ENCODE data around the gene C2orf74. TPM values are rescaled to one million over a fixed set of nuclear protein-coding genes. Genes with fewer than 3 reads are reported as not detected.

Gene C2orf74
- total RNA-seq (10 to 100 TPM in 1 of 2 donors, 1 to 10 TPM in 1; 5.0 to 11.4 TPM), polyA plus RNA-seq (ENCODE audit: insufficient read length in 6 of 6) (10 to 100 TPM; 12.0 to 26.5 (median 19.5) TPM)
- long read RNA-seq, donor 1, partial matches to known transcripts: 0 of 1 reads
- long read RNA-seq, donor 1, other reads (novel, unspliced or antisense): 0 of 1 reads
- long read RNA-seq, donor 2, partial matches to known transcripts: 0 of 2 reads
- long read RNA-seq, donor 2, other reads (novel, unspliced or antisense): 0 of 2 reads
- long read RNA-seq, donor 3, partial matches to known transcripts: 0 of 2 reads
- long read RNA-seq, donor 3, other reads (novel, unspliced or antisense): 0 of 2 reads
- long read RNA-seq, donor 4, transcript C2orf74-202 (4 exons, 879 nt): major isoform, 8 of 14 reads
- long read RNA-seq, donor 4, partial matches to known transcripts: 1 of 14 reads
- long read RNA-seq, donor 4, other reads (novel, unspliced or antisense): 5 of 14 reads
- long read RNA-seq, donor 5, partial matches to known transcripts: 6 of 12 reads
- long read RNA-seq, donor 5, other reads (novel, unspliced or antisense): 0 of 12 reads
- long read RNA-seq, donor 6, transcript C2orf74-202 (4 exons, 879 nt): major isoform, 7 of 27 reads
- long read RNA-seq, donor 6, partial matches to known transcripts: 19 of 27 reads
- long read RNA-seq, donor 6, other reads (novel, unspliced or antisense): 0 of 27 reads
- long read RNA-seq, donor 7, partial matches to known transcripts: 0 of 3 reads
- long read RNA-seq, donor 7, other reads (novel, unspliced or antisense): 0 of 3 reads
- long read RNA-seq, donor 8: 0 reads
- long read RNA-seq, donor 9: 0 reads
- long read RNA-seq, donor 10, partial matches to known transcripts: 0 of 10 reads
- long read RNA-seq, donor 10, other reads (novel, unspliced or antisense): 7 of 10 reads
- long read RNA-seq, donor 11, transcript C2orf74-202 (4 exons, 879 nt): major isoform, 9 of 37 reads
- long read RNA-seq, donor 11, partial matches to known transcripts: 26 of 37 reads
- long read RNA-seq, donor 11, other reads (novel, unspliced or antisense): 0 of 37 reads
- long read RNA-seq, donor 12, partial matches to known transcripts: 0 of 4 reads
- long read RNA-seq, donor 12, other reads (novel, unspliced or antisense): 0 of 4 reads

DNA sequence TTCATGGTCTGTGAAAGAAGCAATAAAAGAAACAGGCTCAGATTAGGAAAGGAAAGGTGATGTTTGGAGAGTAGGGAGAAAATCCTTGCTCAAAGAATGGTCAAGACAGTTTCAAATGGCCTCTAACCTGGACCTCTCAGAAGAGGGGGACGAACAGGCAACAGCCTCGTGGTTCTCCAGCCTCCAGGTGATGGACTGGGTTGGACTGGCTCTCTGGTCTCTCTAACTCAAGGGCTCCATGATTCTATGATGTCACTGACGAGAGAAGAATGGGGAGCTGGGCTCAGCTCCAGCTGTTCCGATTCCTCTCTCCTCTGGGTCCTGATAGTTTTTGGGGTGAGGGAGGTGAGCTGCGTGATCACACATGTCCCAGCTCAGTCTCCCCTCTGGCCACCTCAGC lies at the start of gene C2orf74:
Gene C2orf74 (plus strand): TSS at position 301 of the 400 bp plus-strand sequence. CDS start 327 bp downstream, outside the sequence.
- H3K36me3 ChIP-seq: peaks cover 0 to 44% of the 10 kb centered on the region in 2 donors
- no peaks in the 10 kb centered on the region for H3K27me3 ChIP-seq
- intact Hi-C loops (cut with DNase I): no loop called here
- H3K9me3 ChIP-seq: peaks cover 0 to 11% of the 10 kb centered on the region in 2 donors
- DNase-seq (no peak), ATAC-seq (no peak)
- H3K27ac ChIP-seq: no peak within 1 kb of the TSS
- H3K4me3 ChIP-seq: no peak within 1 kb of the TSS
- no peak for TF ChIP-seq CTCF (IDR thresholded peaks at IDR 0.05)
- no peaks in the 10 kb centered on the region for H3K4me1 ChIP-seq

DNA sequence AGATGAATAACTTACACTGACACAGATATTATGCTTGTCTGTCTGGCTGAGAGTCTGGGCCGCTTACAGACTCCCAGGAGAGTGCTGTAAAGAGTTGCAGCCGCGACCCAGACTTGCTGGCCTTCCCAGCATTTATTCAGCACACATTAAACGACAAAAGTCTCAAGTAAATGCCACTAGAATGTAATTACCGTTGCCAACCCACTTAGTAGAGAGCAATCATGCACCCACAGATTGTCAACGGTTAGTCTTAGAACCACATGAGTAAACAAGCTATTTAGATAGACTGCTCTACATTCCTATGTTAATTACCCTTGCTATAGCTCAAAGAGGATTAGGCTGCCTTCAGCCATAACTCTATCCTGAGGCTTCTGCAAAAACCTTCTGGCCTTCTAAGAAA lies 47.8 kb upstream of the C2orf74 start:
- intact Hi-C loops (cut with DNase I): no loop called here
- ATAC-seq (no peak), DNase-seq (no peak)
- TF ChIP-seq CTCF (IDR thresholded peaks at IDR 0.05): no peak
- Histone ChIP-seq H3K4me3 (no peak overlapping the region), H3K36me3 (peaks cover 0 to 76% of the 10 kb centered on the region in 2 donors), H3K27me3 (no peaks in the 10 kb centered on the region), H3K9me3 (no peaks in the 10 kb centered on the region), H3K27ac (no peak overlapping the region), H3K4me1 (no peaks in the 10 kb centered on the region)

GRCh38 chr2:61116302-61116701 lies 45.7 kb upstream of the C2orf74 start:
- H3K36me3 ChIP-seq: peaks cover 0 to 80% of the 10 kb centered on the region in 2 donors
- H3K27ac ChIP-seq: no peak overlapping the region
- H3K4me3 ChIP-seq: no peak overlapping the region
- ATAC-seq: no peak
- TF ChIP-seq CTCF (IDR thresholded peaks at IDR 0.05): no peak
- H3K27me3 ChIP-seq: no peaks in the 10 kb centered on the region
- H3K4me1 ChIP-seq: no peaks in the 10 kb centered on the region
- no peak for DNase-seq
- H3K9me3 ChIP-seq: no peaks in the 10 kb centered on the region
- intact Hi-C loops (cut with DNase I): no loop called here

GRCh38 chr2:61117534-61117933 lies 44.5 kb upstream of the C2orf74 start:
- Histone ChIP-seq H3K4me3 (no peak overlapping the region), H3K4me1 (no peaks in the 10 kb centered on the region), H3K36me3 (peaks cover 0 to 69% of the 10 kb centered on the region in 2 donors), H3K9me3 (no peaks in the 10 kb centered on the region), H3K27me3 (no peaks in the 10 kb centered on the region), H3K27ac (no peak overlapping the region)
- ATAC-seq (no peak), DNase-seq (no peak)
- intact Hi-C loops (cut with DNase I): no loop called here
- no peak for TF ChIP-seq CTCF (IDR thresholded peaks at IDR 0.05)

All from left lung (tissue), 14 donors.